NCI-H2227 (cell line): Measurements from ENCODE around the gene ZC2HC1C.
A peak's percentile ranks its signal among the peaks of the same experiment; 100 is the strongest.

ENCODE experiments used
- DNase-seq: peaks from one replicate; lab custom pipeline; 2025; ENCODE audit not compliant: unreplicated experiment; lab: John Stamatoyannopoulos, UW

The ZC2HC1C gene, protein sequence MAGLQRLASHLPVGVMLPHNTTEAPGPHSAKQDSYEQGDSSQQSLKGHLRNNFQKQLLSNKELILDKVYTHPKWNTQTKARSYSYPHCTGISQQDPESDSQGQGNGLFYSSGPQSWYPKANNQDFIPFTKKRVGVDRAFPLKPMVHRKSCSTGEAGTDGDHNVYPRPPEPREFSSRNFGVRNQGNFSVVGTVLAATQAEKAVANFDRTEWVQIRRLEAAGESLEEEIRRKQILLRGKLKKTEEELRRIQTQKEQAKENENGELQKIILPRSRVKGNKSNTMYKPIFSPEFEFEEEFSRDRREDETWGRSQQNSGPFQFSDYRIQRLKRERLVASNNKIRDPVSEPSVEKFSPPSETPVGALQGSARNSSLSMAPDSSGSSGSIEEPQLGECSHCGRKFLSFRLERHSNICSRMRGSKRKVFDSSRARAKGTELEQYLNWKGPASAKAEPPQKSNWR

DNA sequence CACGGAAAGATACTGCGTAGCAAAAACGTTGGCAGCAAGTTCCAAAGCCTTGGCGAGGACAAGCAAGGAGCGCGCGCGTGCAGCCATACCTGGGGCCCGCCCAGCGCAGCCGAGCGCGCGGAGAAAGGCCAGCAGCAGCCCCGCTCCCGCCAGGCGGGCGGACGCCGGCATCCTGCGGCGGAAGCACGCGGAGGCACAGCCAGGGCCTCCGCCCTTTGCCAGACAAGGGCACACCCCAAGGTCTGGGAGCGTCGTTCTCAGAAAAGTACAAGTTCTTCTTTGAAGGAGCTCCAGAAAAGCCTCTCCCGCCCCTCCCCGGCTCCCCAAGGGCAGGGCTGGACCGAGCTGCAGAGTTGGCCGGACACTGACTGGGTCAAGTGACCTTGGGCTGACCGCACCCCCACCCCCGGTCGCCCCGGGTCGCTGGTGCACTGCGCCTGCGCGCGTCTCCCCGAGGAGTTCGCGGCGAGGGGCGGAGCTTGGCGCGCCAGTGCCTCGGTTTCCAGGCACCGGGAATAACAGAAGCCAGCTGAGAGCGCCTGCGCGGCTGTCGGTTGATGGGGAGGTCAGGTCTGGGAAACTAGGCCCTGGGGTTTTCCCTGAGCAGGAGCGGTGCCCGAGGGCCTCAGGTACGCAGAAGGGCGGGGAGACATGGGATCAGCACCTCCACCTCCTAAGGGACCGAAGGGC is at the start of gene ZC2HC1C:
ZC2HC1C (plus strand) TSS at position 521 of the 690 bp plus-strand sequence. CDS start 933 bp downstream, outside the sequence.
- DNase-seq = peak; percentile 67

DNA sequence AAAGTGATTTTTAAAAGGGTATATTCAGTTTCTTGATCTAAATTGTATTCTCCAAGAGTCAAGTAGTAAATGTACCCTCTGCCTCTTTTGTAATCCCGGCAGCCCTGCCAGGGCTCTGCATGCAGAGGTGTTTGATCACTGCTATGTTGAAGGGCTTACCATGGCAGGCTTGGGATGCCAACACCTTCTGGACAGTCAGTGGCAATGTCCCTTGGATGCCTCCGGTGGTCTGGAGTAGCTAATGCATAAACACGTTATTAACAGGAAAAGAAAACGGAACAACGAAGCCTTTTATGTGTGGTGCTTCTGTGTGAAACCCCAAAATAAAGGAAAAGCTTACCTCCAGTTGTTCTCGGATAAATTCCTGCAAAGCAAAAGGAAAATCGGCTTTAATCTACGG is 46.8 kb upstream of the ZC2HC1C start:
- no peak for DNase-seq

DNA sequence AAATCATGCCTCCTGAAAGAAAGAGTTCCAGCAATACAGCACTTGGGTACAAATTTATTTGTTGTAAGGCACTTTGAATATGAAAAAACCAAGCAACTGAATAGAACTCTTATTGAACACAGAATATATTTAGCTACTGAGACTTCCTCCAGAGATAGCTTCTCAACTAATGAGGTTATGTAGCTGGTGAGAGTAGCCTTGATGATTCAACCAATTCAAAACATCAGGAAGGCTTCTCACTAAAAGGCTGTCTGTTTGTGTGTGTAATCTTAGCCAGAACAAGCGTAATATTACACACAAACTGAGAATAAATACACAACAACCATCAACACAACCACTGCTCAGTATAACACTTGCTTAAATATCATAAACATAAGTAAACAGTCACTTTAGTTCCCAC is 46.3 kb upstream of the ZC2HC1C start:
- DNase-seq = no peak

DNA sequence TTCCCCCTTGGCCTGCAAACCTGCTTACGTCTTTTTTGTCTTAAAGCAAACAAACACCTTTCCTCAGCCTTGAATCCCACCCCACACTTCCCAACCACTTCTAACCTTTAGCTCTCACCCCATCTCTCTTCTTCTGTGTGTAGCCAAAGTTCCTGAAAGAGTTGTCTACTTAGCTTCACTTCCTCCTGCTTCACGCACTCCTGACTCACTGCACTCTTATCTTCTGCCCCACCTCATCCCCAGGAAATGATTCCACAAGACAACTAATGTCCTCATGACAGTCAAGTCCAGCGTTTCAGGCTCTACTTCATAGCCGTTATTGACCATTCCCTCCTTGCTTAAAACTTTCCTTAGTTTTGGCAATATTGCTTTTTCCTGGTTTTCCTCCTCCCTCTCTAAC is 44.4 kb upstream of the ZC2HC1C start:
- no peak for DNase-seq

DNA sequence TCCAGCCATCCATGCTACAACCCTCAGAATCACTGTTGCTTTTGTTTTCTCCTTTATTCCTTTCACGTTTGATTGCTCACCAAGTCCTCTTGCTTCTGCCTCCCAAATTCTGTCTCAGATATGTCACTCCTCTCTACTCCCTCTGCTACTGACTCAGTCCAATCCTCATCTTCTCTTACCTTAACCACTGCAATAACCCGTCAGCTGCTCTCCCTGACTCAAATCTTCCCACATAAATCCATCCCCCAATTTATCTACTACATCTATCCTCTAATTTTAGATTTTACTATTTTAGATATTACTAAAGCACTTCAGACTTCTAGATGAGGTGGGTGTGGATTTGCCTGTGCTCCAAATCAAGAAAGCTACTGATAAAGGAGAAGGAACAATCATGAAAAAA is 43.6 kb upstream of the ZC2HC1C start:
- no peak for DNase-seq

DNA sequence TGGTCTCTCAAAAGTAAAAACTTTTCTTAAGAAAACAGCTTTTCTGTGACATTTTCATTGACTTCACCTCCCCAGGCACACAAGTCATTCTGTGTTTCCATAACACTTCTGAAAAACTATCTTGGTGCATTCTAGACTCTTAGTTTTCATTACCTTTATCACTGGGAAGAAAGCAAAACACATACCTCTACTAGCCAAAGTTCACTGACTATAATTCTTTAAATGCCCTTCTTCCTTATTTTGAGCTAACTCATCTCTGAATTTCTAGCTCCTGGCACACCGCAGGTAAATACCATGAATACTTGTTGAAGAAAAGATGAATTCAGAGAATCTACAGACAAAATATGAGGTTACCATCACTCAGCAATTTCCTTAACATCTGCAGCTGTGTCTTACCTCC is 39.3 kb upstream of the ZC2HC1C start:
- DNase-seq = no peak

DNA sequence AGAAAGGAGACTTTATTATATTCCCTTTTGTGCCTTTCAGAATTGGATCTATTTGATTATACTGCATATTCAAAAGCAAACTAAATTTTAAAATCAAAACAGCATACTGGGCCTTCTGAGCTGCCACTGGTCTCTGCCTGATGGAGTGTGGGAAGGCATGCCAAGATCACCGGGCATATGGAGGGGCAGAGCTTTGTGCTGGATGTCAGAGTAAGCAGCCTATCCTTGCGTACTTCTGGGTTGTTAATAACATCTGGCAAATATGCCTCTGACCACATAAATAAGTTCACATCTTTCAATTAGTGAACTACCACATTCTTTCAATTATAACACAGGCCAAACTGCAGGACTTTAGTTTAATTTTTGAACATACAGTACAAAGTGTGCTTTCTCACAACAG is 36.5 kb upstream of the ZC2HC1C start:
- no peak for DNase-seq

DNA sequence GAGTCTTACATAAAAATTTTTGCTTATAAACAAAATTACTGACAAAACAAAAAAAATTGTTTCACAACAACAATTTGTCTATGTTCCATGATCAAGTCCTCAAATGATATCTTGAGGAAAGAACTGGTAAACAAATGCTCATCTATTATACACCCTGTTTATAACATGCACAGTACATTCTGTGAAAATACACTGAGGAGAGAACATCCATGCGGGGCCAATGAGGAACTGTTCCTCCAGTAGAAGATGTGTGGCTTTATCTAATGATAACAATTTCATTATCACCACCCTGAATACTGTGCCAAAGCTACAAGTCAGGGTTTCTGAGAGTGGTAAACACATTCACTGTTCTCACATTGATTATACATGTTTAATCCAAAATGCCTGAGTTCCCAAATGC is 28.9 kb upstream of the ZC2HC1C start:
- no peak for DNase-seq

DNA sequence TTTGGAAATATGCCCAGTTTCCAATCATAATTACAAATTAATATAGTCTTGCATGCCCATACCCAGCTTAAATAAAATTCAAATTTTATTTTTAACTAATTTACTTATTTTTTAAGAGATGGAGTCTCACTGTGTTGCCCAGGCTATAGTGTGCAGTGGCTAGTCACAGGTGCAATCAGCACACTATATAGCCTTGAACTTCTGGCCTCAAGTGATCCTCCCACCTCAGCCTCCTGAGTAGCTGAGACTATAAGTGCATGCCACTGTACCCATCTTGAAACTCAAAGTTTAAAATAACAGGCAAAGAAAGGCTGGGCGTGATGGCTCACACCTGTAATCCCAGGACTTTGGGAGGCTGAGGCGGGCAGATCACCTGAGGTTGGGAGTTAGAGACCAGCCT is 28.5 kb upstream of the ZC2HC1C start:
- DNase-seq = no peak

DNA sequence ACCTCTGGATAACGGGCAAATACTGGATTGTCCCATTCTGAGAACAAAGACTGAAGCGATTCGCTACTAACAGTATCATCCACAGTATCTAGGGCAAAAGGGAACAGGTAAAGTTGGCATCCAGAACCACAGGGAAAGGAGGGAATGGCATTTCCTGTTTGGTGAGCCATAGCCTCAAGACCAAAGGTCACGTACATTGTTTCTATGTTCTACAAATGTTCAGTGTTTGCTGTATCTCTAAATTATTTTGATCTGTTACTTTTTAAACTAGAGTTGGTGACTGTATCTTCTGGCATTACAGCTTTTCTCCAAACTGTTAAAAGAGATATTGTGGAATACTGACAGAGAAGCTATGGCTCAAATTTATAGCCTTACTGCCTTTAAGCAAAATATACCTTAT is 27.8 kb upstream of the ZC2HC1C start:
- no peak for DNase-seq

DNA sequence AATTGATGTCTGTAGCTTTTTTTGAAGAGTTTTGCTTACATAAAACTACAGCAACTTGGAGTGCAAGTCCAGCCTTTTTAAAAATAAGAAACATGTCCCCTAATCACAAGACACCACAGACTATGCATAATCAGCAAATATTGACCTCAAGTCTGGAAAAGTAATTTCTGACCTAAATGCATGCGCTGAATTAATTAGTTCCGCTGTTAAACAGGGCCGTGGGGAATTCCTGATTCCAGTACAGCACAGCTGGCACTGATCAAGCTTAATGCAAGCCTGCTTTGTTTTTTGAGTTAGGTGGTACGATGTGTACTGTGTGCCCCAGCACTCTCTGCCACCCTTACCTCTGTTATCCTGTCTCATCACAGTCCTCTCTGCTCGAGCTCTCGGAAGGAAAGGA is 27.4 kb upstream of the ZC2HC1C start:
- DNase-seq = no peak

DNA sequence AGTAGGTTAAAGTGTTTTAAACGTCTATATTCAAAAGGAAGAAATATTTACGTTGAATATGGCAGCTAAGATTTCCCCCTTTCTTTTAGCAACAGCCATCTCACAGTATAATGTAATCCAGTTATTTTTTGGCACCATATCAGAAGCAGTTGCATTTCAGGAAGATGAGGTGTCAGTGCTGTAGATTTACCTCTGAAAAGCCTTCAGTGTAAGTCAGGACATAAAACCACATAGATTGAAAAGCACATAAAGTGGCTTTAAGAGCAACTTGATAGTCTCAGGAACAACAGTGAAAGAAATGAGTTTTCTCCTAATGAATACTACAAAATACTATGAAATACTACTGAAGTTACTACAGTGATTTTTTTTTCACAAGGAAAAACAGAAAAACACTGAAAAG is 25.1 kb upstream of the ZC2HC1C start:
- DNase-seq = no peak

DNA sequence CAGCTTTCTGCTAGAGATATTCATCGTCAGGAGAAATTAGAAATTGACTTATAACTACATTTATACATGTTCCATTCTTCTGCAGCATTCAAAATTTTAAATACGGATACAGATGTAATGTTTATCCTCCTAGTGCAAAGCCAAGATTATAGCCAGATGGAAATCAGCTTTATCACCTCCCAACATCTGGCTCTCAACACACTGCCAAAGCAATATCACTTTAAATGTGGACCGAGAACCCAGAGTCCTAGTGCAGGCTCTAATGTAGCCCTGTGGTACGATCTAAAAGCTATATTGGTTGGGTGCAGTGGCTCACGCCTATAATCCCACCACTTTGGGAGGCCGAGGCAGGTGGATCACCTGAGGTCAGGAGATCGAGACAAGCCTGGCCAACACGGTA is 24.7 kb upstream of the ZC2HC1C start:
- no peak for DNase-seq

DNA sequence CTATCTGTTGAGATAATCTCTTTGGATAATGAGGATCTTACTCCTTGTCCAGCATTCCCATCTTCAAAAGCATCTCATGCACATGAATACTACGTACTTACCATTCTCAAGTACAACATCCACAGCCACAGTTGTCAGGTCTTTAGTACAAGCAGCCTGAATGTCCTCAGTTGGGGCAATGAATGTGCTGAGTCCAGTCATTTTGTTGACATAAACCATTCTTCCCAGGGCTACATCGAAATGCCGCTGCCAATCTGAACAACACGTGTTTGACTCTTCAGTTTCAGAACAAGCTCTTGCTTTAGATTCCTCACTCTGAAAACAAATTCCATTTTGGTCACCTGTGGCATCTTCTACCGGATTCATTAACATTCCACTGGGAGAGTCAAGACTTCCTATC is 23.2 kb upstream of the ZC2HC1C start:
- no peak for DNase-seq

DNA sequence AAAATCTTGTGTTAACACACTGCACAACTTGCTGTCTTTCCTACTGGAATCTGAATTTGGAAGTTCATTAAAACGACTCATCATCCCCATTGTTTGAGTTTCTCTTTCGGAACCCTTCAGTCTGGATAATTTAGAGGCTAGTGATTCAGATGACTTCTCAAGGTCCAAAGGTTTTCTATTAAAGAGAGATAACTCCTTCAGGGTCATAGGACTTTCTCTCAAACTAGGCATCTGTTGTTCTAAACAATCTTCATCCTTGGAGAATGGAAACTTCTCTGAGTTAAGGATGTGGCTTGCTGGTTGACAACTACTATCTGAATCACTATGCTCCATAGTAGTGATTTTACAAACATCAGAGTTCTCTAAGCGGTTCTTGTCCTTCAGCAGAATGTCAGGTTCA is 22.5 kb upstream of the ZC2HC1C start:
- DNase-seq = no peak

DNA sequence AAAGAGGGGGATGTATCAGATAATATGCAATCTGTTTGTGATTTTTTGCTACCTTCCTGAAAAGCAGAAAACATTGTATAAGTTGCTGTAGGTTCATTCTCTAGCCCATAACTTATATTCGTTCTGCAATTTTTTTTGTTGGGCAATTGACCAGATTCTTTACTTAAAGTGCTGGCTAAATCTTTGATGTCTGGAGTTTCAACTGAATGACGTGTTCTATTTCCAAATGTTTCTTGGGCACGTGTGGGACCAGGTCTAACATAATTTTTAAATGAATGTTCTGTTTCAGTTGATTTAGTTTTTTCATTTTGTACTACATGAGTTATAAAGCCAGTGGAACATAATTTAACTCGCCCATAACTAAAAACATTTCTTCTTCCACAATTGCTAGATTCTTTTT is 21.9 kb upstream of the ZC2HC1C start:
- no peak for DNase-seq

DNA sequence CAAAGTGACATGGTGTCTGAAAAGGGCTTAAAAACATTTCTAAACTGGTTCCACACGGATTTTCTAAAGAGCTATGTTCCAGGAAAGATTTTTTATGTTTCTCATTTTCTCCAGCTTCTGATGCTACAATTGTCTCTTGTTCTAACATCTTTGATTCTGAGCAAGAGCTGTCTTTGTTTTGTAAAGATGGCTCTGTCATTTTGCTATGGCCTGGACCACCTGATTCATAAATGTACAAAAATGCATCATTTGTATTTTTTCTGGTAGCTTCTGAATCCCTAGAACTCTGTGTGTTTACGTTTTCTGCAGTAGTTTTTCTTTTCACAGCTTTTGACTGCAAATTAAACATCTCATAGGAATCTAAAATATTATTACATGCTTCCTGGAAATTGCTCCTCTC is 21.3 kb upstream of the ZC2HC1C start:
- DNase-seq = no peak

DNA sequence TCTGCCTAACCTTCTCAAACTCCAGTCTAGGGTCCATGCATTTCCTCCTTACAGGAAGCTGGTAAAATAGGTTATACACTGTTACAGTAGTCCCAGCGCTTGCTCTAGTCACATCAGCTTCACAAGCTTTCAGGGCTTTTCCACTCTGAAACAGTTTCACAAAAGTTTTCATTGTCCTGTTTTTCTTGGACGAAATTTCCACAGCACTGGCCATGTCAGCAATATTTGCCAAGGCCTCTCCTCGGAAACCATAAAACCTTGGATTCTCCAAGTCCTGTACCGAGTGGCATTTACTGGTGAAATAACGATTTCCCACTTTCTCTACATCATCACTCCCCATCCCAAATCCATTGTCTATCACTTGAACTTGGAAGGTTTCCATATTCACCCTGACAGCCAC is 20.3 kb upstream of the ZC2HC1C start:
- DNase-seq = no peak

DNA sequence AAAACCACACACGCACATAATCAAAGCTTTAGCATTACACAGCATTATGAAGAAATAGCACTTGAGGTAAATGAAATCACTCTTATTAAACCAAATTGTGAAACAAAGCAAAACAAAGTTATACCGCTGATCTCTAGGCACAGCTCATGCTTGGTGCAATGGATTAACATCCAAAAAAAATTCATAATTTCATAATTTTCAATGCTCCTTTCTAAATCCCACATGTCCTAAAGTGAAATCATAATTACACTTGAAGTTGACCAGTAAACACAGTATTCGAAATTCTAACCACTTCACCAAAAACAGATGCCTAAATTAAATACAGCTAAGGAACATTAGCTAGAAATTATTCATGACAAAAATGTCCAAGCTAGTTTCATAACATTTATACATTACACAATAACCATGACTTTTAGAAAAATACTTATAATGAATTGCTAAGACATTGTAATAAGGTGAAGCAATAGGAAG is 19.7 kb upstream of the ZC2HC1C start:
- DNase-seq = no peak

DNA sequence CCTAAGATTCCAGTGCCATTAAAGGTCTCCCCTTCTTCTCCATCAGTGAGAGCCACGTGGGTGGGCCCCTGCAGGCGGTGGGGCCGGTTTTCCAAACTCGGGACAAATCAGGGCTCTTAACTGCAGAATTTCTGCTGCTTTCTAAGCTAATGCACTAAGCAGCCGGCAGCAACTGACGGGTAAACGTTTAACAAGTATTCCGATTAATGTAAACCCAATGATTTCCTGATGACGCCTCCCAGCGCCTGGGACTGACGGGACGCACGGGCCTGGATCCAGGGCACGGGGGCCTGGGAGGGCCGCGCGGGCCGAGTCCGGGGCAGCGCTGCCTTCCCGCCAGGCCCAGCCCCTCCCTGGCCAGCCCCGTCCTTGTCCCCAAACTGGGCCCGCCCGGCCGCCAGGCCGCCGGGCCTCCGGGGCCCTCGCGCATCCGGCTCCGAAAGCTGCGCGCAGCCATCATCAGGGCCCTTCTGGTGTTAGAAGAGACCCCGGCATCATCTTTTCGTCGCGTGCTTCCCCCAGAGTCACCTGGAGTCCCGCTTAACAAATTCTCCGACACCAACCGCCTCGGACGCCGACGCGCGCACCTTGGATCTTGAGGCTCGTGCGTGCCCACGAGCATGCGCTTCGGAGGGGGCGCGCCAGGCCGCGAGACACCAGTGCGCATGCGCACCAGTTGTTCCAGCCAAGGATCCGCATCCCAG is 18.4 kb upstream of the ZC2HC1C start, which contains the start of gene MLH3:
MLH3 (minus strand) TSS at position 616 of the 704 bp plus-strand sequence. CDS start 1,812 bp downstream, outside the sequence.
- peak; percentile 95 for DNase-seq

DNA sequence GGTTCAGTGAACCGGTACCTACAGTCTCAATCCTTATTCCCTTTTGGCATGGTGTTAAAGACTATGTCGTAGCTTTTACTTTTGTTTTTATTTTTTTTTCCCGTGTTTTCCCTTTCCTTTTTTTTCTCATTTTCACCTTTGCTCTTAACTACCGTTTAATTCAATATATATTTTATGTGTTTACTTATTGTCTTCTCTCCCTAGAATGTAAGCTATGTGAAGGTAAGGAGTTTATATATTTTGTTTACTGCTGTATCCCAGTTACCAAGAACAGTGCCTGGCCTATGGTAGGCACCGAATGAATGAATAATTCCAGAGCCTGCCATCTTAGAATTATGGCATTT is 17.9 kb upstream of the ZC2HC1C start:
- no peak for DNase-seq
